Fibroblast of lung (primary cell): Measurements from ENCODE around the gene WNT5B. TPM values are rescaled to one million over a fixed set of nuclear protein-coding genes. Genes with fewer than 3 reads are reported as not detected.

Source experiments
- DNase-seq, 2 donors: peaks; one replicate each; pipeline versions ENCODE4 v3.0.0 to v3.0.0-alpha.2; 2010; ENCODE audit warnings: low read depth in 2 of 2
- H2AFZ ChIP-seq: 2 replicates; pipeline ENCODE4 v1.5.1; 2012; ENCODE audit warnings: low read length, control low read depth, inconsistent platforms
- H3K27ac ChIP-seq: 2 replicates; pipeline ENCODE4 v1.5.1; 2011; ENCODE audit warnings: low read length, control low read depth; ENCODE audit not compliant: insufficient read depth
- H3K27me3 ChIP-seq: 2 replicates; pipeline ENCODE4 v1.5.1; 2011; ENCODE audit warnings: mild to moderate bottlenecking, low read length; ENCODE audit not compliant: control insufficient read depth, insufficient read depth
- H3K36me3 ChIP-seq: 2 replicates; pipeline ENCODE4 v1.5.1; 2011; ENCODE audit warnings: low read length; ENCODE audit not compliant: control insufficient read depth, insufficient read depth
- H3K4me1 ChIP-seq: 2 replicates; pipeline ENCODE4 v1.5.1; 2011; ENCODE audit warnings: low read length; ENCODE audit not compliant: control insufficient read depth, insufficient read depth; ENCODE audit errors: extremely low read depth
- H3K4me2 ChIP-seq: 2 replicates; pipeline ENCODE4 v1.5.1; 2011; ENCODE audit warnings: low read length, control low read depth; ENCODE audit not compliant: insufficient read depth; ENCODE audit errors: extremely low read depth
- H3K4me3 ChIP-seq, 4 experiments: fragments of 200-600 bp in 1 of 4; sonication (generic) in 1 of 4; replicated peaks in 1 of 4; 2 replicates each; pipeline ENCODE4 v1.5.1; 2011 to 2016; ENCODE audit warnings: low read length in 4 of 4, low read depth in 3 of 4, mild to moderate bottlenecking in 3 of 4, control low read depth in 2 of 4, inconsistent platforms in 1 of 4, mixed read lengths in 1 of 4; ENCODE audit not compliant: insufficient read depth in 1 of 4; ENCODE audit errors: control extremely low read depth in 1 of 4
- H3K79me2 ChIP-seq: 2 replicates; pipeline ENCODE4 v1.5.1; 2012; ENCODE audit warnings: mild to moderate bottlenecking, low read length, inconsistent platforms; ENCODE audit not compliant: control insufficient read depth, insufficient read depth
- H3K9ac ChIP-seq: 2 replicates; pipeline ENCODE4 v1.5.1; 2011; ENCODE audit warnings: mild to moderate bottlenecking, low read length, control low read depth; ENCODE audit not compliant: insufficient read depth
- H3K9me3 ChIP-seq: 2 replicates; pipeline ENCODE4 v1.5.1; 2012; ENCODE audit warnings: low read depth, low read length; ENCODE audit not compliant: control insufficient read depth, insufficient read depth
- H4K20me1 ChIP-seq: 2 replicates; pipeline ENCODE4 v1.5.1; 2011; ENCODE audit warnings: low read length; ENCODE audit not compliant: control insufficient read depth, insufficient read depth; ENCODE audit errors: extremely low read depth
- CTCF ChIP-seq, 2 donors: IDR thresholded peaks in 1 of 2; conservative IDR thresholded peaks in 1 of 2; 1 replicate in 1 of 2; 2 replicates in 1 of 2; pipeline ENCODE4 v1.5.1; 2011 to 2012; ENCODE audit warnings: low read length in 2 of 2, control low read depth in 1 of 2, inconsistent platforms in 1 of 2, low read depth in 1 of 2, mild to moderate bottlenecking in 1 of 2
- EZH2 ChIP-seq: IDR thresholded peaks from 2 replicates; pipeline ENCODE4 v1.5.1; 2012; ENCODE audit warnings: low read length, control low read depth, mild to moderate bottlenecking; ENCODE audit errors: missing control alignments
- polyA plus RNA-seq, 2 donors: library from polyadenylated mRNA; depleted of rRNA in 1 of 2; stranded (reverse) in 1 of 2; unstranded in 1 of 2; fragments of >200 nt; gene quantifications; 2 replicates each; pipeline ENCODE4 v1.2.1, GENCODE V29; 2011 to 2012; ENCODE audit warnings: missing spikeins in 1 of 2
- total RNA-seq: library from RNA; depleted of rRNA; stranded (reverse); fragments of >200 nt; gene quantifications from 2 replicates; pipeline ENCODE4 v1.2.1, GENCODE V29; 2014

Gene WNT5B
- total and polyA plus RNA-seq, 2 donors (not counting 1 experiment from before 2014, with no cell fraction given): 46.9 to 105 TPM

- no peaks in the 10 kb centered on the region for H3K9me3 ChIP-seq
- H3K79me2 ChIP-seq: no peaks in the 10 kb centered on the region
- H3K4me3 ChIP-seq: no peak overlapping the region
- no peak overlapping the region for H3K9ac ChIP-seq
- no peaks in the 10 kb centered on the region for H3K27me3 ChIP-seq
- H3K27ac ChIP-seq: no peak overlapping the region
- TF ChIP-seq CTCF (conservative IDR thresholded peaks at IDR 0.05 in 1 of 2, IDR thresholded peaks at IDR 0.05 in 1 of 2; ENCODE audit: low read depth in 1 of 2, low read length in 2 of 2) (no peak), EZH2 (no peak)
- H3K4me1 ChIP-seq: no peaks in the 10 kb centered on the region
- no peak for DNase-seq
- no peak overlapping the region for H2AFZ ChIP-seq
- no peaks in the 10 kb centered on the region for H3K36me3 ChIP-seq
- no peaks in the 10 kb centered on the region for H4K20me1 ChIP-seq
- no peak overlapping the region for H3K4me2 ChIP-seq
These were observed 34.6 kb downstream of the WNT5B start for GRCh38 chr12:1663440-1664132.

- H2AFZ ChIP-seq: no peak overlapping the region
- no peak overlapping the region for H3K9ac ChIP-seq
- no peak overlapping the region for H3K4me3 ChIP-seq
- no peaks in the 10 kb centered on the region for H3K36me3 ChIP-seq
- H3K79me2 ChIP-seq: no peaks in the 10 kb centered on the region
- no peaks in the 10 kb centered on the region for H3K4me1 ChIP-seq
- TF ChIP-seq EZH2 (no peak), CTCF (conservative IDR thresholded peaks at IDR 0.05 in 1 of 2, IDR thresholded peaks at IDR 0.05 in 1 of 2; ENCODE audit: low read depth in 1 of 2, low read length in 2 of 2) (no peak)
- H3K27ac ChIP-seq: no peak overlapping the region
- no peaks in the 10 kb centered on the region for H3K9me3 ChIP-seq
- H3K27me3 ChIP-seq: no peaks in the 10 kb centered on the region
- no peaks in the 10 kb centered on the region for H4K20me1 ChIP-seq
- H3K4me2 ChIP-seq: no peak overlapping the region
- no peak for DNase-seq
These were observed 36.3 kb downstream of the WNT5B start for GRCh38 chr12:1665366-1665765.

- no peak overlapping the region for H3K9ac ChIP-seq
- H3K4me1 ChIP-seq: no peaks in the 10 kb centered on the region
- no peaks in the 10 kb centered on the region for H4K20me1 ChIP-seq
- DNase-seq: no peak
- no peaks in the 10 kb centered on the region for H3K79me2 ChIP-seq
- H2AFZ ChIP-seq: no peak overlapping the region
- no peaks in the 10 kb centered on the region for H3K27me3 ChIP-seq
- no peak overlapping the region for H3K27ac ChIP-seq
- H3K4me3 ChIP-seq: no peak overlapping the region
- H3K4me2 ChIP-seq: no peak overlapping the region
- TF ChIP-seq CTCF (conservative IDR thresholded peaks at IDR 0.05 in 1 of 2, IDR thresholded peaks at IDR 0.05 in 1 of 2; ENCODE audit: low read depth in 1 of 2, low read length in 2 of 2) (no peak), EZH2 (no peak)
- no peaks in the 10 kb centered on the region for H3K36me3 ChIP-seq
- H3K9me3 ChIP-seq: no peaks in the 10 kb centered on the region
These were observed 37.2 kb downstream of the WNT5B start for GRCh38 chr12:1666215-1666614.
